Measurements from ENCODE around the gene SMC3. TPM values are rescaled to one million over a fixed set of nuclear protein-coding genes. Genes with fewer than 3 reads are reported as not detected.

The SMC3 gene
- total and polyA plus RNA-seq, 2 of the 13 experiments (the other 11 are each of a cell fraction or from before 2014, with no cell fraction given), result 11.7 to 48.0 TPM

DNA sequence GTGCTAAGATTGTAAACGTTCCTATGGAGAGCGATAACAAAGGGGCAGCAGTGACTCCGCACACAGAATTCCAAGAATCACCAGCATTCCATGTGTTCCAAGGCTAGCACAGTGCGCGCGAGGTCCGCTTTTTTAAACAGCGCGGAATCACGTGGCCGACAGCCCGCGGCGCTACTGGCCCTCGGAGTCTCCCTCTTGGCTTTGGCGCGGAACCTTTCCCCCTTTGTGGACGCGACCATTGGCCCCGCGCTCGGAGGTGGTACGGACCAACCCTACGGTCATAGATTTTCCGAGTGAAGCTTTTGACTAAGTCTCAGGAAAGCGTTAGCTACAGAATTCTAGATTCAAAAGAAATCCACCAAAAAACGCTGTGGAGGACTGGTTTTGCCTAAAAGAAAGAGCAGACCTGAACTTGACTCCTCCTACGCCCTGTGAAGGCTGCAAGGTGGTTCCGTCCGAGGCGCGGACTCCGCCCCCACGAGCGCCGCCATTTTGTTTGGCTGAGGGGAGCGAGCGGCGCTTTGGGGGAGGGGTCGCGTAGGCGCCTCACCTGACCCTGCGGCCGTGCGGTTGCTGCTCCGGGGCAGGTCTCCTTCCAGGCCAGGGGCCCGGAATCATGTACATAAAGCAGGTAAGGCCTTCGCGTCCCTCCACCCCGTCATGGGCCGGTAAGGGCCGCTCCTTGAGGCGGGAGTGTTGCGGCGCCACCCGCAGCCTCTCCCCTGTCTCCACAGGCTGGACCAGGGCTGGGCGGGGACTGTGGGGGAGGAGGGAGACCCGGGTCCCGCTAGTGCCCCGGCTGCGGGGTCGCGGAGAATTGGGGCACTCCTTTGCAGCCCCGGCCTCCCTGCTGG lies at the start of gene SMC3 (continued):
- TF ChIP-seq ISX (CRISPR knock-in tag; conservative IDR thresholded peaks at IDR 0.05), result peak; percentile 73; the same call in 1 of the 2 replicates
- peak; percentile 33; the same call in 1 of the 2 replicates for TF ChIP-seq NFKBIZ (CRISPR knock-in tag; IDR thresholded peaks at IDR 0.05)
- TF ChIP-seq, protein P1, sequence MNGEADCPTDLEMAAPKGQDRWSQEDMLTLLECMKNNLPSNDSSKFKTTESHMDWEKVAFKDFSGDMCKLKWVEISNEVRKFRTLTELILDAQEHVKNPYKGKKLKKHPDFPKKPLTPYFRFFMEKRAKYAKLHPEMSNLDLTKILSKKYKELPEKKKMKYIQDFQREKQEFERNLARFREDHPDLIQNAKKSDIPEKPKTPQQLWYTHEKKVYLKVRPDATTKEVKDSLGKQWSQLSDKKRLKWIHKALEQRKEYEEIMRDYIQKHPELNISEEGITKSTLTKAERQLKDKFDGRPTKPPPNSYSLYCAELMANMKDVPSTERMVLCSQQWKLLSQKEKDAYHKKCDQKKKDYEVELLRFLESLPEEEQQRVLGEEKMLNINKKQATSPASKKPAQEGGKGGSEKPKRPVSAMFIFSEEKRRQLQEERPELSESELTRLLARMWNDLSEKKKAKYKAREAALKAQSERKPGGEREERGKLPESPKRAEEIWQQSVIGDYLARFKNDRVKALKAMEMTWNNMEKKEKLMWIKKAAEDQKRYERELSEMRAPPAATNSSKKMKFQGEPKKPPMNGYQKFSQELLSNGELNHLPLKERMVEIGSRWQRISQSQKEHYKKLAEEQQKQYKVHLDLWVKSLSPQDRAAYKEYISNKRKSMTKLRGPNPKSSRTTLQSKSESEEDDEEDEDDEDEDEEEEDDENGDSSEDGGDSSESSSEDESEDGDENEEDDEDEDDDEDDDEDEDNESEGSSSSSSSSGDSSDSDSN (CRISPR knock-in tag; IDR thresholded peaks at IDR 0.05), result peak; percentile 53; the same call in 1 of the 2 replicates
- TF ChIP-seq, protein P2, sequence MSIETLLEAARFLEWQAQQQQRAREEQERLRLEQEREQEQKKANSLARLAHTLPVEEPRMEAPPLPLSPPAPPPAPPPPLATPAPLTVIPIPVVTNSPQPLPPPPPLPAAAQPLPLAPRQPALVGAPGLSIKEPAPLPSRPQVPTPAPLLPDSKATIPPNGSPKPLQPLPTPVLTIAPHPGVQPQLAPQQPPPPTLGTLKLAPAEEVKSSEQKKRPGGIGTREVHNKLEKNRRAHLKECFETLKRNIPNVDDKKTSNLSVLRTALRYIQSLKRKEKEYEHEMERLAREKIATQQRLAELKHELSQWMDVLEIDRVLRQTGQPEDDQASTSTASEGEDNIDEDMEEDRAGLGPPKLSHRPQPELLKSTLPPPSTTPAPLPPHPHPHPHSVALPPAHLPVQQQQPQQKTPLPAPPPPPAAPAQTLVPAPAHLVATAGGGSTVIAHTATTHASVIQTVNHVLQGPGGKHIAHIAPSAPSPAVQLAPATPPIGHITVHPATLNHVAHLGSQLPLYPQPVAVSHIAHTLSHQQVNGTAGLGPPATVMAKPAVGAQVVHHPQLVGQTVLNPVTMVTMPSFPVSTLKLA (IDR thresholded peaks at IDR 0.05), result peak; percentile 74
- TF ChIP-seq NR2F1 (CRISPR knock-in tag; IDR thresholded peaks at IDR 0.05), result no peak
- TF ChIP-seq, protein P3, sequence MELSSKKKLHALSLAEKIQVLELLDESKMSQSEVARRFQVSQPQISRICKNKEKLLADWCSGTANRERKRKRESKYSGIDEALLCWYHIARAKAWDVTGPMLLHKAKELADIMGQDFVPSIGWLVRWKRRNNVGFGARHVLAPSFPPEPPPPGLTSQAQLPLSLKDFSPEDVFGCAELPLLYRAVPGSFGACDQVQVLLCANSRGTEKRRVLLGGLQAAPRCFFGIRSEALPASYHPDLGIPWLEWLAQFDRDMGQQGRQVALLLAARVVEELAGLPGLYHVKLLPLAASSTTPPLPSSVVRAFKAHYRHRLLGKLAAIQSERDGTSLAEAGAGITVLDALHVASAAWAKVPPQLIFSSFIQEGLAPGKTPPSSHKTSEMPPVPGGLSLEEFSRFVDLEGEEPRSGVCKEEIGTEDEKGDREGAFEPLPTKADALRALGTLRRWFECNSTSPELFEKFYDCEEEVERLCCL (CRISPR knock-in tag; IDR thresholded peaks at IDR 0.05; ENCODE audit: borderline replicate concordance), result no peak
- no peak for TF ChIP-seq ZNF205 (CRISPR knock-in tag; IDR thresholded peaks at IDR 0.05)
- TF ChIP-seq, protein P4, sequence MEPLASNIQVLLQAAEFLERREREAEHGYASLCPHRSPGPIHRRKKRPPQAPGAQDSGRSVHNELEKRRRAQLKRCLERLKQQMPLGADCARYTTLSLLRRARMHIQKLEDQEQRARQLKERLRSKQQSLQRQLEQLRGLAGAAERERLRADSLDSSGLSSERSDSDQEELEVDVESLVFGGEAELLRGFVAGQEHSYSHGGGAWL (CRISPR knock-in tag; IDR thresholded peaks at IDR 0.05), result peak; percentile 87; the same call in 1 of the 2 replicates
- no peak for TF ChIP-seq MZF1 (CRISPR knock-in tag; IDR thresholded peaks at IDR 0.05; ENCODE audit: borderline replicate concordance)
- no peak; the same call in 1 of the 2 replicates for TF ChIP-seq ZNF629 (CRISPR knock-in tag; conservative IDR thresholded peaks at IDR 0.05)
- TF ChIP-seq POGZ (CRISPR knock-in tag; IDR thresholded peaks at IDR 0.05), result peak; percentile 72
- TF ChIP-seq, protein P5, sequence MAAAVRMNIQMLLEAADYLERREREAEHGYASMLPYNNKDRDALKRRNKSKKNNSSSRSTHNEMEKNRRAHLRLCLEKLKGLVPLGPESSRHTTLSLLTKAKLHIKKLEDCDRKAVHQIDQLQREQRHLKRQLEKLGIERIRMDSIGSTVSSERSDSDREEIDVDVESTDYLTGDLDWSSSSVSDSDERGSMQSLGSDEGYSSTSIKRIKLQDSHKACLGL (CRISPR knock-in tag; IDR thresholded peaks at IDR 0.05), result peak; percentile 67; the same call in 1 of the 2 replicates
- TF ChIP-seq ZNF724P (CRISPR knock-in tag; IDR thresholded peaks at IDR 0.05; ENCODE audit: borderline replicate concordance), result peak; percentile 88; the same call in 1 of the 2 replicates
- TF ChIP-seq, protein P6, sequence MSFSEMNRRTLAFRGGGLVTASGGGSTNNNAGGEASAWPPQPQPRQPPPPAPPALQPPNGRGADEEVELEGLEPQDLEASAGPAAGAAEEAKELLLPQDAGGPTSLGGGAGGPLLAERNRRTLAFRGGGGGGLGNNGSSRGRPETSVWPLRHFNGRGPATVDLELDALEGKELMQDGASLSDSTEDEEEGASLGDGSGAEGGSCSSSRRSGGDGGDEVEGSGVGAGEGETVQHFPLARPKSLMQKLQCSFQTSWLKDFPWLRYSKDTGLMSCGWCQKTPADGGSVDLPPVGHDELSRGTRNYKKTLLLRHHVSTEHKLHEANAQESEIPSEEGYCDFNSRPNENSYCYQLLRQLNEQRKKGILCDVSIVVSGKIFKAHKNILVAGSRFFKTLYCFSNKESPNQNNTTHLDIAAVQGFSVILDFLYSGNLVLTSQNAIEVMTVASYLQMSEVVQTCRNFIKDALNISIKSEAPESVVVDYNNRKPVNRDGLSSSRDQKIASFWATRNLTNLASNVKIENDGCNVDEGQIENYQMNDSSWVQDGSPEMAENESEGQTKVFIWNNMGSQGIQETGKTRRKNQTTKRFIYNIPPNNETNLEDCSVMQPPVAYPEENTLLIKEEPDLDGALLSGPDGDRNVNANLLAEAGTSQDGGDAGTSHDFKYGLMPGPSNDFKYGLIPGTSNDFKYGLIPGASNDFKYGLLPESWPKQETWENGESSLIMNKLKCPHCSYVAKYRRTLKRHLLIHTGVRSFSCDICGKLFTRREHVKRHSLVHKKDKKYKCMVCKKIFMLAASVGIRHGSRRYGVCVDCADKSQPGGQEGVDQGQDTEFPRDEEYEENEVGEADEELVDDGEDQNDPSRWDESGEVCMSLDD (CRISPR knock-in tag; IDR thresholded peaks at IDR 0.05; ENCODE audit: borderline replicate concordance), result no peak
- TF ChIP-seq NR2C2 (CRISPR knock-in tag; IDR thresholded peaks at IDR 0.05; ENCODE audit: borderline replicate concordance), result peak; percentile 65; the same call in 1 of the 2 replicates
- no peak for TF ChIP-seq HCFC1 (IDR thresholded peaks at IDR 0.05; ENCODE audit: low read depth, low read length)
- peak; percentile 87 for TF ChIP-seq KAT8 (CRISPR knock-in tag; IDR thresholded peaks at IDR 0.05)
